Upper lobe of left lung (tissue), 6 donors: Measurements from ENCODE around the gene SIPA1L2. TPM values are rescaled to one million over a fixed set of nuclear protein-coding genes. Genes with fewer than 3 reads are reported as not detected.
A peak's percentile ranks its signal among the peaks of the same experiment; 100 is the strongest.

Source experiments
- ATAC-seq, 2 donors: fragments of 200-7000 bp; cut with Tn5 transposase; one replicate each; pipeline ENCODE4 v1.9.1; 2022; ENCODE audit warnings: mild to moderate bottlenecking in 2 of 2, moderate library complexity in 2 of 2; ENCODE audit not compliant: low FRiP score in 2 of 2
- DNase-seq, 2 donors: peaks; one replicate each; pipeline ENCODE4 v3.0.0-alpha.2; 2019 to 2020
- H3K27ac ChIP-seq, 4 donors: fragments of 200-600 bp; sonication (generic); one replicate each; pipeline ENCODE4 v1.5.1; 2016 to 2019
- H3K27me3 ChIP-seq, 4 donors: fragments of 200-600 bp; sonication (generic); one replicate each; pipeline ENCODE4 v1.5.1; 2017 to 2019
- H3K36me3 ChIP-seq, 4 donors: fragments of 200-600 bp; sonication (generic); one replicate each; pipeline ENCODE4 v1.5.1; 2016 to 2019
- H3K4me1 ChIP-seq, 4 donors: fragments of 200-600 bp; sonication (generic); one replicate each; pipeline ENCODE4 v1.5.1; 2018 to 2019
- H3K4me3 ChIP-seq, 4 donors: fragments of 200-600 bp; sonication (generic); one replicate each; pipeline ENCODE4 v1.5.1; 2017 to 2019; ENCODE audit warnings: mild to moderate bottlenecking in 2 of 4, moderate library complexity in 1 of 4
- H3K9me3 ChIP-seq, 4 donors: fragments of 200-600 bp; sonication (generic); one replicate each; pipeline ENCODE4 v1.5.1; 2018 to 2019
- EP300 ChIP-seq, 4 donors: sonication (generic); formaldehyde crosslinking; IDR thresholded peaks; one replicate each; pipeline ENCODE4 v1.5.1; 2017; ENCODE audit warnings: antibody characterized with exemption in 4 of 4, control low read depth in 2 of 4
- POLR2A ChIP-seq, 4 donors: fragments of 450-650 bp; IDR thresholded peaks; one replicate each; pipeline ENCODE4 v1.5.1; 2016 to 2017; ENCODE audit warnings: antibody characterized with exemption in 4 of 4, mild to moderate bottlenecking in 2 of 4
- POLR2AphosphoS5 ChIP-seq, 2 donors: sonication (generic); formaldehyde crosslinking; IDR thresholded peaks; one replicate each; pipeline ENCODE4 v1.5.1; 2017; ENCODE audit warnings: antibody characterized with exemption in 2 of 2
- WGBS, 2 donors: methylation state at CpG; one replicate each; pipeline ENCODE4 v1.1.5; 2017 to 2018; 5-methylcytosine and 5-hydroxymethylcytosine counted together
- total RNA-seq, 6 donors: library from RNA; depleted of rRNA in 4 of 6; stranded (reverse); fragments of >200 nt in 4 of 6; gene quantifications; one replicate each; pipeline versions ENCODE4 v1.1.0 to v1.2.1, GENCODE V29; 2016 to 2021
- TF ChIP-seq, protein P1 (sequence below), 6 experiments: fragments of 450-650 bp in 4 of 6; fragments of 200-600 bp in 2 of 6; sonication (generic) in 2 of 6; IDR thresholded peaks; one replicate each; pipeline ENCODE4 v1.5.1; 2016 to 2019; ENCODE audit warnings: antibody characterized with exemption in 6 of 6
- donor health status: DM: no; HTN: no; CAD: no; lungs with moderate emphysema.
- donor health status: DM: no; HTN: yes; CAD: no; lungs with severe emphysema.

The SIPA1L2 gene
- total RNA-seq, 6 donors from 2014 or later: 23.3 to 51.3 (median 34.2) TPM

DNA sequence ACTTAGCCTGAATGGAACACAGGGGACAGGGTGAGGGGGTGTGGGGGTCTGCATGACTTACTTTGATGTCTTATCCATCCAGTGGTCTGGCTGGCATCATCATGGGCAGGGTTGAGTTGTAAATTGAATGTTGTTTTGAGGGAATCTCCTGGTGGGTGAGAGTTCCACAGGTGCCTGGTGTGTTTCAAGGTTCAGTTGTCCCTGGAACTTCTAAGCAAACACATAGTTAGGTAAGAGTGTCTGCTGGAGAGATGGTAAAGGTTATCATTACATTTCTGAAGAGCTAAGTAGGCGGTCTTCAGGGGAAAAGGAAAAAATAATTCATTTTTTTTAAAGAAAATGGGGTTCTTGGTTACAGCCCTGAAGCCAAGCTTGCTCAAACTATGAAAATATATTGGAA is 46.0 kb upstream of the SIPA1L2 start:
- Histone ChIP-seq H3K27ac (no peak overlapping the region), H3K9me3 (no peaks in the 10 kb centered on the region), H3K36me3 (no peaks in the 10 kb centered on the region), H3K4me1 (no peaks in the 10 kb centered on the region), H3K4me3 (no peak overlapping the region), H3K27me3 (no peaks in the 10 kb centered on the region)
- TF ChIP-seq POLR2AphosphoS5 (IDR thresholded peaks at IDR 0.05) (no peak), EP300 (IDR thresholded peaks at IDR 0.05) (no peak)
- DNase-seq: no peak
- WGBS, 2 donors: 86 to 93% methylated on average over 1 of the region's 1 CpG
- no peak for ATAC-seq

DNA sequence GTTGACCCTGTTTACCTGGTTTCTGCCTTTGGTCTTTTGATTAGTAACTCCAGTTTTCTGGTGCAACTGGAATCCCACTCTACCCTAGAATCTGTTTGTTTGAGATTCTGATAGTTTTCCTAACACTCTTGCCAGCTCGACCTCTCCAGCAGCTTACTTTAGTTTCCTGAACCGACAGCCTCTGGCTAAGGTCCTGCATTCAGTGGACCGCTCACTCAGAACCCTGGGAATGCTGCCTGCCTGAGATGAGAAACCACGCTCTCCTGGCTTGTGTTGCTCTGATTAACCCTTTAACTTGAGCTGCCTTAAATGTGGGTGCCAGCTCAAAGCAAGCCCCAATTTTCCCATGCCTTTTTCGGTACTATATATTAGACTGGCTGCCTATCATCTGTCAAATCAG is 45.3 kb upstream of the SIPA1L2 start:
- TF ChIP-seq, protein P1, sequence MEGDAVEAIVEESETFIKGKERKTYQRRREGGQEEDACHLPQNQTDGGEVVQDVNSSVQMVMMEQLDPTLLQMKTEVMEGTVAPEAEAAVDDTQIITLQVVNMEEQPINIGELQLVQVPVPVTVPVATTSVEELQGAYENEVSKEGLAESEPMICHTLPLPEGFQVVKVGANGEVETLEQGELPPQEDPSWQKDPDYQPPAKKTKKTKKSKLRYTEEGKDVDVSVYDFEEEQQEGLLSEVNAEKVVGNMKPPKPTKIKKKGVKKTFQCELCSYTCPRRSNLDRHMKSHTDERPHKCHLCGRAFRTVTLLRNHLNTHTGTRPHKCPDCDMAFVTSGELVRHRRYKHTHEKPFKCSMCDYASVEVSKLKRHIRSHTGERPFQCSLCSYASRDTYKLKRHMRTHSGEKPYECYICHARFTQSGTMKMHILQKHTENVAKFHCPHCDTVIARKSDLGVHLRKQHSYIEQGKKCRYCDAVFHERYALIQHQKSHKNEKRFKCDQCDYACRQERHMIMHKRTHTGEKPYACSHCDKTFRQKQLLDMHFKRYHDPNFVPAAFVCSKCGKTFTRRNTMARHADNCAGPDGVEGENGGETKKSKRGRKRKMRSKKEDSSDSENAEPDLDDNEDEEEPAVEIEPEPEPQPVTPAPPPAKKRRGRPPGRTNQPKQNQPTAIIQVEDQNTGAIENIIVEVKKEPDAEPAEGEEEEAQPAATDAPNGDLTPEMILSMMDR (IDR thresholded peaks at IDR 0.05): no peak
- TF ChIP-seq POLR2A (IDR thresholded peaks at IDR 0.05): no peak
- TF ChIP-seq POLR2AphosphoS5 (IDR thresholded peaks at IDR 0.05): no peak
- no peak for TF ChIP-seq EP300 (IDR thresholded peaks at IDR 0.05)
- H3K27me3 ChIP-seq: no peaks in the 10 kb centered on the region
- DNase-seq: no peak
- ATAC-seq: no peak
- no peak overlapping the region for H3K27ac ChIP-seq
- H3K4me1 ChIP-seq: no peaks in the 10 kb centered on the region
- H3K36me3 ChIP-seq: no peaks in the 10 kb centered on the region
- no peaks in the 10 kb centered on the region for H3K9me3 ChIP-seq
- H3K4me3 ChIP-seq: no peak overlapping the region
- WGBS, 2 donors: 58 to 67% methylated on average over 5 of the region's 5 CpGs

DNA sequence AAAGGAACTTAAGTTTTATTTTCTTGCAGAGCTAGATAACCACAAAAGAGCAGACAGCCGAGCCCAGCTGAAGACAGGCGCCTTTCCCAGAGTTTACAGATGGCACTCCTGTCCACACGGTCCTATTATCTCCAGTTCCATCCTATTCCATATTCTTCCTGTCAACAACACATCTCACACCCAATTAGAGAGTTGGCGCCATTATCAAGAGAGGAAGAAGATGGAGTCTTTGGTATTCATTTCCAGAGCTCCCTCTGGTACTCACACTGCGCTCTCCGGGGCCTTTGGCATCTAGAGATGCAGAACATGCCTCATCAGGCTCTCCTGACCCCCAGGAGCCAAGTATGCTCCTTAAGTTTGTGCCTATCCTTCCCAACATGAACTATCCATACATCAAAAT is 43.3 kb upstream of the SIPA1L2 start:
- no peak for ATAC-seq
- Histone ChIP-seq H3K27me3 (no peaks in the 10 kb centered on the region), H3K4me3 (no peak overlapping the region), H3K9me3 (no peaks in the 10 kb centered on the region), H3K27ac (no peak overlapping the region), H3K4me1 (no peaks in the 10 kb centered on the region), H3K36me3 (no peaks in the 10 kb centered on the region)
- TF ChIP-seq POLR2A (IDR thresholded peaks at IDR 0.05) (no peak), POLR2AphosphoS5 (IDR thresholded peaks at IDR 0.05) (no peak), EP300 (IDR thresholded peaks at IDR 0.05) (no peak)
- TF ChIP-seq, protein P1 (IDR thresholded peaks at IDR 0.05): no peak
- DNase-seq: no peak
- 74 to 75% methylated on average over 6 of the region's 6 CpGs for WGBS, 2 donors

DNA sequence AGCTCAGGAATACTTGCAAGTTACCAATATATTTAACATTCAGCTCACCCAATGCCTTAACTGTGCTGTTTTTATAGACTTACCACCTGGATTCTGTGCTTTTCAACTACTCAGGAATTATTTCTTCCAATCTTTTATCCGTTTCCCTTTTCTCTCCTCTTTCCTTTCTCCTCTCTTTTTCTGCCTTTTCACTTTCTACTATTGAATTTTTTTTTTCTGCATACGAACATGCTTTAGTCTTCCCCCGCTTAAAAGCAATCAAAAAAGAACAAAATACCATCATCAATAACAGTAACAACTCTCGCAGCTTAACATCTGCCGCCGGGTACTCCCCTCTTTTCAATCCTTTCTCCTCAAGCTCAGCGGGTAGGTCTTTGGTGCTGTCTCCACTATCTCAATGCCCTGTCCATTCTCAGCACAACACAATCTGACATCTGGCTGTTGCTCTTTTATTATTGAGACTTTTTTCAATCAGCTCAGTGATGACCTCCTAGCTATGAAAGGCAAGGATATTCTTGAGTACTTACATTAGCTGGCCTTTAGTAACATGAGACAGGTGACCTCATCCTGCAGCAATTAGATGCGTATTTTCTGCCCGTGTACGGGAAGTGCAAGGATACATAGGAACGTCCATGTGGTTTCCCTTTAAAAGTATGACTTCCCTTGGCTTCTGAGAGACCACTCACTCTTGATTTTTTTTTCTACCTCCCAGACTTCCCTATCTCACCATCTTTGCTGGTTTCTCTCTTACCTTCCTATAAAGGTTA is 40.2 kb upstream of the SIPA1L2 start:
- ATAC-seq: no peak
- TF ChIP-seq POLR2AphosphoS5 (IDR thresholded peaks at IDR 0.05): no peak
- no peak for TF ChIP-seq POLR2A (IDR thresholded peaks at IDR 0.05)
- TF ChIP-seq, protein P1 (IDR thresholded peaks at IDR 0.05): no peak
- TF ChIP-seq EP300 (IDR thresholded peaks at IDR 0.05): no peak
- H3K27ac ChIP-seq: no peak overlapping the region

DNA sequence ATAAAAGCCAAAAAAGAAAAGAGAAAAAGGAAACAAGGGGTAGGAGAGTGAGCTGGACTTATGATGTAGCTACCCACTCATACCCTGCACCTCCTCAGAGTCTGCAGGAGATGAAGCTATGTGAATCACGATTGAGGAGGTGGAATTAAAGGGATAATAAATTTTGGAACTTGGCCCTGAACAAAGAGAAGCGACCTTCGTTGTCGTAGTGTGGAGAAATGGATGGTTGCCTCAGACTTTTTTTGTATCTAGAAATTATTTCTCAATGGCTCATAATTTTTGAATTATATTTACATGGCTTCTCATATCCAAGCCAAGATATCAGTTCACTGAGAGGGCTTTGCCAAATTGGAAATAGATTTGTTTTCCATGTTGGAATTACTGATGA is 37.8 kb upstream of the SIPA1L2 start:
- H3K9me3 ChIP-seq: no peaks in the 10 kb centered on the region
- peak in 1 of 2 donors; percentile 48 for ATAC-seq
- TF ChIP-seq, protein P1 (IDR thresholded peaks at IDR 0.05): no peak
- TF ChIP-seq POLR2AphosphoS5 (IDR thresholded peaks at IDR 0.05) (no peak), EP300 (IDR thresholded peaks at IDR 0.05) (no peak), POLR2A (IDR thresholded peaks at IDR 0.05) (no peak)

More for the DNA sequence above, 40.2 kb upstream of the SIPA1L2 start:
- H3K9me3 ChIP-seq: no peaks in the 10 kb centered on the region
- WGBS, 2 donors: 70 to 79% methylated on average over 11 of the region's 11 CpGs
- H3K4me1 ChIP-seq: peaks cover 0 to 8% (median 3%) of the 10 kb centered on the region in 4 donors
- no peak for DNase-seq
- no peaks in the 10 kb centered on the region for H3K27me3 ChIP-seq
- H3K4me3 ChIP-seq: no peak overlapping the region
- H3K36me3 ChIP-seq: no peaks in the 10 kb centered on the region

More for the DNA sequence above, 37.8 kb upstream of the SIPA1L2 start:
- H3K27ac ChIP-seq: peak overlapping the region in 1 of 4 donors; percentile 22
- 37 to 43% methylated on average over 4 of the region's 4 CpGs for WGBS, 2 donors
- H3K27me3 ChIP-seq: no peaks in the 10 kb centered on the region
- no peaks in the 10 kb centered on the region for H3K36me3 ChIP-seq
- DNase-seq: no peak
- peaks cover 0 to 8% (median 3%) of the 10 kb centered on the region in 4 donors for H3K4me1 ChIP-seq
- H3K4me3 ChIP-seq: no peak overlapping the region
